CD4-positive, alpha-beta T cell treated with Interleukin-15 for 1 hour (primary cell): ENCODE measurements around the gene LMBRD2.
"Not testable (repeated sequence)": the region's sequence is repeated elsewhere in the genome, so short reads cannot be mapped to it uniquely, and the experiment has no call there.

Source experiments
- DNase-seq: peaks from one replicate; pipeline ENCODE4 v3.0.0-alpha.2; 2020

Gene LMBRD2

GRCh38 chr5:36160617-36161016 is 8.9 kb upstream of the LMBRD2 start:
- DNase-seq: no peak

GRCh38 chr5:36158144-36158543 is 6.5 kb upstream of the LMBRD2 start:
- no peak for DNase-seq

GRCh38 chr5:36156619-36157018 is 4.9 kb upstream of the LMBRD2 start:
- DNase-seq: no peak

GRCh38 chr5:36156121-36156601 is 4.5 kb upstream of the LMBRD2 start:
- no peak for DNase-seq

- DNase-seq: no peak
These were observed 3.6 kb upstream of the LMBRD2 start for GRCh38 chr5:36155291-36155690.

- no peak for DNase-seq
These were observed 2.0 kb upstream of the LMBRD2 start for GRCh38 chr5:36153726-36154125.

GRCh38 chr5:36153298-36153677 is 1.6 kb upstream of the LMBRD2 start:
- DNase-seq: no peak

GRCh38 chr5:36152324-36153297 is 924 bp upstream of the LMBRD2 start:
- no peak for DNase-seq

- DNase-seq: no peak
These were observed 832 bp downstream of the LMBRD2 start for GRCh38 chr5:36150676-36151433.

- no peak for DNase-seq
These were observed 4.0 kb downstream of the LMBRD2 start for GRCh38 chr5:36147681-36148080.

GRCh38 chr5:36146390-36146789 is 5.3 kb downstream of the LMBRD2 start:
- DNase-seq: no peak

GRCh38 chr5:36145311-36145710 is 6.4 kb downstream of the LMBRD2 start:
- DNase-seq: no peak

GRCh38 chr5:36138900-36139683 is 12.6 kb downstream of the LMBRD2 start:
- no peak for DNase-seq

- no peak for DNase-seq
These were observed 15.1 kb downstream of the LMBRD2 start for GRCh38 chr5:36136581-36136980.

GRCh38 chr5:36135988-36136387 is 15.7 kb downstream of the LMBRD2 start:
- no peak for DNase-seq

GRCh38 chr5:36133009-36133408 is 18.7 kb downstream of the LMBRD2 start:
- DNase-seq: not testable (repeated sequence)

GRCh38 chr5:36129666-36130065 is 22.0 kb downstream of the LMBRD2 start:
- not testable (repeated sequence) for DNase-seq

- no peak for DNase-seq
These were observed 22.9 kb downstream of the LMBRD2 start for GRCh38 chr5:36128795-36129194.

GRCh38 chr5:36125868-36126267 is 25.8 kb downstream of the LMBRD2 start:
- no peak for DNase-seq

- no peak for DNase-seq
These were observed 40.4 kb downstream of the LMBRD2 start for GRCh38 chr5:36111238-36111637.

- DNase-seq: no peak
These were observed 42.8 kb downstream of the LMBRD2 start for GRCh38 chr5:36108758-36109460.

- DNase-seq: no peak
These were observed 45.9 kb downstream of the LMBRD2 start for GRCh38 chr5:36105819-36106218.
